ENCODE results near the gene RFTN1.

RFTN1 gene

DNA sequence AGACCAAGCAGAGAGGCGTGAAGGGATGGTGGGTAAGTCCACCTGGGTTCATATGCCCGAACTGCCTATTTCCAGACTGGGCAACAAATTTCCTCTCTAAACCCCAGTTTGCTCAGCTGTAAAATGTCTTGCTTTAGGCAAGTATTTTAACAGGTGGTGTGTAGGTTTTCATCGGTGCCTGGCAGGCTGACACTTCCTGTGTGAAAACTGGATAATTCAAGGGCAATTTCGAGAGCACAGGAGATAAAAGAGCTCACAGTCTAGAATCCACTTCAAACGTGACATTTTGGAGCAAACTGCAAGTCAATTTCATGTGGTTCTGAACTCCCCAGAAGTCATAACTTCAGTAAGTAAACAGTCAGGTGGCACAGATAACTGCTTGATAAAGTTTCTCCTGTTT lies 136.3 kb downstream of the RFTN1 start:
- no peak for DNase-seq (ENCODE audit: low spot score)

DNA sequence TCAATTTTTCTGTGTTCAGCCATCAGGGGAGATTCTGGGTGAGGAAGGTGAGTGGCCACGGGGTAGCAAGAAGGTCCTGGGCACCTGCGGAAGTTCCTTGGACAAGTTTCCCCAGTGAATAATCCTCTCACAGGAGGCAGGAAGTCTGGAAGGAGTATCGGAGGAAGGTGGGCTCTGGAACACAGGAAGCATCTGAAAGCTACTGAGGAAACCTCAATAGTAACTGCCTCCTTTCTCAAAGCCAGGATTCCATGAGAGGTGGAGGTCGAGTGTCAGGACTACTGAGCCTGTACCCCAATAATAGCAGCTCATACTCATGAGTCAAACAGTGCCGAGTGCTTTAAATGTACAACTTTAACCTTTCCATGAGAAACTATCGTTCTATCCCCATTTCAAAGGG lies 137.6 kb downstream of the RFTN1 start:
- DNase-seq (ENCODE audit: low spot score): no peak

DNA sequence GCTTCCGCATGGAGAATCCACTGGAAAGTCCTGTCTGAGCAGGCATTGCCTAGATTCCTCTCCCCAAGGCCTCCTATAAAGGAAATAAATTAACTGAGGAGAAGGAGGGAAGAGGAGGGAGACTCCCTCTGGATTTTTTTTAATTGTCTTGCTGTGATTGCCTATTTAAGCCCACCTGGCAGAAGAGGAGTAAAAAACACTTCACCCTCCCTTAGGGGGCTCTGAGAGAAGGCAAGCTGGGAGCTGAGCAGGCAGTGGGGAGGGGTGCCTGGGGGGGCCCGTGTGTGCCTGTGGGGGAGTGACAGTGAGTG lies 138.6 kb downstream of the RFTN1 start:
- no peak for DNase-seq (ENCODE audit: low spot score)

DNA sequence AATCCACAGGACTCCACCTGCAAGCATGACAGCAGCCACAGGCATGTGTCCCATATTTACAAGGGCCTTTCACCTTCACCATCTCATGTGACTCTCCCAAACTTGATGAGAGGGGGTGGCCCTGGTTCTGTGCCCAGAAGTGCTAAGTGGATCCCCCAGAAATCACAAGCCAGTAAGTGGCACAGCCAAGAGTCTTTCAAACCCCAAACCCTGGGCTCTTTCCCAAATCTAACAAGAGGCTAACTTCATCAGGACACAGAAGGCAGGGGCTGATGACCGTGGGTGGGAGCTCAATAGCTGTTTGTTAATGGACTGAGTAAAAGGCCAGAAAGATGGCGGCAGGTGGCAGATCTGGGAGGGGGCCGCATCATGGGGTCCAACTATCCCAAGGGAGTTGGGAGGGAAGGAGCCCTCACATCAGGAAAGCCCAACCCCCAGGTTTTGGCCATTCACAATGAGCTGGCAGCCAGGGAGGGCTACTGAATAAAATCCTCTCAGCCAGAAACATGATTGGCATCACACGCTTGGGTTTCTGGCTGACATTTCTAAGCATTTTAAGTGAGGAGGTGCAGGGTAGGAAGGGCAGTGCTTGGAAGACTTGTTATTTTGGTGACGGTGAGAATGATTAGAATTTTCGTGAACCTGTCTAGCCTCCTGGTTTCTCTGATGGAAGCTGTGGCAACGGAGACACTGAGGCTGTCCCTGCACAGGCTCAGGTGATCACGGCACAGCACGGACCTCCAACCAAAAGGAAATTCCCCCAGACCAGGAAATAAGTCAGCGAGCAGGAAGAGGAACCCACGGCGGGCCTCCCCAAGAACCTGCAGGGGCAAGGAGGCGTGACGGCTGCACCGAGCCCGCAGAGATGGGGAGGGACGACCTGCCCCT lies 139.2 kb downstream of the RFTN1 start:
- no peak for DNase-seq (ENCODE audit: low spot score)

DNA sequence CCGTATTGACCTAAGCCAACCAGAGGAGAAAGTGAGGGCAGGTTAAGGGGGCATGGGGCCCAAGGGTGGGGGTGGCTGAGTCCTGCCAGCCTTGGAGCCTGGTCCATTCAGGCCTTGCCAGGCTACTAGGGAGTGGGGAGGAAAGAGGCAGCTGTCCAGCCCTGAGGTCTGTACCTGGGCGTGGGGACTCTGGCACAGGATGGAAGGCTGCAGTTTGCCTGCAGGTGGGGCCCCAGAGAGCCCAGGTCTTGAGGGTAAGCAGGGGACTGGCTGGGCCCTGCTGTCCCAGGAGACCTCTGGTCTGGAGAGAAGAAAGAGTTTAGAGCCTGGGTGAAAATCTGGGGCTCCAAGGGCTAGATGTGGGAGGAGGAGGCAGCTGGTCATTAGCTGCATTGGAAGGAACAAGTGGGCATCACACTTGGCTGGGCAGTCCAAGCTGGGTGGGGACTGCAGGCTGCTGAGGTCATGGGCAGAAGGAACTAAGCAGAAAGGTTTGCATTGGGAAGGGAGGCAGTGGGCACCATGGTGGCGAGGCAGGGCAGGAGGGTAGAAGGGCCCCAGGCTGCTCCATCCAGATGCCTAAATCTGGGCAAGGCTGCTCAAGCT lies 140.1 kb downstream of the RFTN1 start:
- DNase-seq (ENCODE audit: low spot score): no peak

DNA sequence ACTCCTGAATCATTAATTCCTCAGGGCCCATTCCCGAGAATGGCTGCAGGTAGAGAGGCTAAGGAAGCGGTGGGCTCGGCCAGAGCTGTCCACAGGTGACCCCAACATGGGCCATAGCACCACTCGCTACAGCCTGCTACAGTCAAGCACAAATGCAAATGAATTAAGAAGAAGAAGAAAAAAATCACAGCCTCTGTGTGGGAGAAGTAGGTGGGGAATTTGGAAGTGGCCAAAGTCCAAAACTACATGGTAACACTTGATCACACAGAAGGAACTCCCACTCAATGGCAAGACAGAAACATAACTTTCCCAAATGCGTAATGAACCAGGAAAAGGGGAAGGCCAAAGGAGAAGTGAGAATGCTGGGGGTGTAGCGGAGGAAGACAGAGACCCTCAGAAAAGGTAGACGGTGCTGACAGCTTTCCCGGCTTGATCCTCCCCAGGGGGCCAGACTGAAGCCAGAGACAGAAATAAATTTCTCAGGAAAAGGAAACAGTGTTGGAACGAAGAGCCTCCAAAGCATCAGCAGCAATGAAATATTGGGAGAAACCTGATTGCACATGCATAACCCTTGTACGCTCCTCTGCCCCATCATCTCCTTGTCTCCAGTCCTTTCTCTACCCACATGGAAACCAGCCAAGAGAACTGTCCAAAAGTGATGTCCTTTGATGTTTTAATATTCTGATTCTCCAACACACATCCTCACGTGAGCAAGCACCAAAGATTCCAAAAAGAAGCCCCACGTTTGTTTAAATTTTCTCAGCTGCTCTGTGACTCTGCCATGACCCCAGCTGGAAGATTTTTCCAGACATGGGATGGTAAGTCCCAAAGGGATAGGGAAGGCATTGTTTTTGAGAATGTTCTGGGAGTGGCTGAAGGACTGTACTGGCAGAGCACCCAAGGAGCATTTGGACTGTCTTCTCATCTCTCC lies 140.9 kb downstream of the RFTN1 start:
- DNase-seq (ENCODE audit: low spot score): no peak

DNA sequence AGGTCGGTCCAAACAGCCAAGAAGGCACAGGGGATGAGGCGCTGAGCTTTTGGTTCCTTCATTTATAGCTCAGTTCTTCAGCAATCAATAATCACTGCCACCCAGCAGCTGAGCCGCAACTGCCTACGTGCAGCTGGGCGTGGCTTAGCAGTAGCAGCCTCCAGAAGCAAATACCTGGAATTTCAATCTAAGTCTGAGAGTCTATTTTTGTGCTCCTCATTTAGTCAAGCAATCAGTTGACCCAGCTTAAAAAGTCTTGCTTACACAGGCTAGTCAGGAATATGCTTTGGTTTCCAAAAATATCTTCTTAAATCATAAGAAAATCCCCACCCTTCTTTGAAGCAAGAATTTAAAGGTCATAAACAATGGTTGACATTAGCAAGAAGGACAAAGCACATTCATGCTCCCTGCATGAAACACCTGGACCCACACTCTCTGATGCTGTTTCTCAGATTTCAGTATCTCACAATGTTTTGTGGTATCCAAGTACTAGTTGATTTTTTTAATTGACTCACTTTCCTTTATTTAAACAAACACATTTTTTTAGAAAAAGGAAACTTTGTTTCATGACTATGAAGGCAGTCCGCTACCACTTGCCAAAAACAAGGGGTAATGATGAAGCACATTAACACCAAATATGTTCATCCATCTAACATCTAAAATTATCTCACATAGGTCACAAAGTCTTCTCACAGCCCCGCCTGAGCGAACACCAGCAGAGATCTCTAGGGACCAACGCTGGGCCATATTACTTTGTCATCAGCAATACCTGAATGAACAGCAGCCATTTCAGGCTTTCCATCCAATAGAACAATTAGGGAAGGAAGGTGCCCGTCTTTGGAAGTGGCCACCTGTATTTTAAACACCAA lies 142.4 kb downstream of the RFTN1 start:
- DNase-seq (ENCODE audit: low spot score): no peak

DNA sequence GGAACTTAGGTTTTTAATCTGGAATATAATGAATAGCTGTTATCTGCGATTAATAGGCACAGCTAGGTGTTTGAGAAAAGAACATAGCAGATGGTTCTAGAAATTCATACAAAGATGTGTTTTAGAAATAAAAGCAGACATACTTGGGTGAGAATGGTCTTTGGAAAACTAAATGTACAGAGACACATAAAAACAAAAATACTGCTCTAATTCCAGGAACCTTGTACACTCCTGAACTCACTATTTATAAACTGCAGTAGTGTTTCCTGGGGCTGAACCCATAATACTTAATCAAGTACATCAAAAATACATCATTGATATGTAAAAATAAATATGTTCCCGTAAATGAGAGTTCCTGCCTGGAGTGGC lies 143.0 kb downstream of the RFTN1 start:
- DNase-seq (ENCODE audit: low spot score): no peak

DNA sequence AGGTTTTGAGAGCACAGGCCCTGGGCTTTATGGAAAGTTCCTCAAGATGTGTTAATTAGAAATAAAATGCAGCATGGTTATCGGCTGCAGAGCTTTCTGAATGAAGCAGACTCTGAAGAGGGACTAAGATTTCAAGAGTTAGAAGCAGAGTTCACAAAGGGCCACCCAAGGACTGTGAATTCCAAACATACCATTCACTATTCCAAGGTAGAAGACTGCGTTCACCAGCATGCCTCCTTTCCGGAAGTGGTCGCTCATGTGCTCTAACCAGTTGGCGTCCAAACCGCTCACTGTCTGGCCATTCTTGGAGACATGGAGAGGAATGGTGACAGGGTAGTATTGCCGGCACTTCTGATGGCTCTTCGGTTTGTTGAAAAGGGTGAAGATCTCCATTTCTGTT lies 143.6 kb downstream of the RFTN1 start:
- DNase-seq (ENCODE audit: low spot score): no peak

DNA sequence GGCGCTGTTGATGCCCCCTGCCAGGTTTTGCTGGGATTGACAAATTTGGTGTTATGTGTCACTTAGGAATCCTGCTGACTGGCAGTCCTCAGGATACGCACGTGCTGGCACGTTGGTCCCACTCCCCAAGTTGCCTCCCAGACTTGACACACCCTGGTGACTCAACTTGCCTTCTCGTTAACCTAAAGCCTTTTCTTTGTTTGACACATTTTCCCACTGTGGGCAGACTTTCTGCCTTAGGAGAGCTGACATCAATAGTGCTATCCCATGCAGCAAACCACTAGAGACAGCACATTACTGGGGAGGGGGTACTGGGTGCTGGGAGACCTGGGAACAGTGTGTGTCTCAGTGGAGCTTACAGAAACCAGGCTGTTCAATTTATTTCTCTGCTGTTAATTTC lies 144.2 kb downstream of the RFTN1 start:
- no peak for DNase-seq (ENCODE audit: low spot score)

DNA sequence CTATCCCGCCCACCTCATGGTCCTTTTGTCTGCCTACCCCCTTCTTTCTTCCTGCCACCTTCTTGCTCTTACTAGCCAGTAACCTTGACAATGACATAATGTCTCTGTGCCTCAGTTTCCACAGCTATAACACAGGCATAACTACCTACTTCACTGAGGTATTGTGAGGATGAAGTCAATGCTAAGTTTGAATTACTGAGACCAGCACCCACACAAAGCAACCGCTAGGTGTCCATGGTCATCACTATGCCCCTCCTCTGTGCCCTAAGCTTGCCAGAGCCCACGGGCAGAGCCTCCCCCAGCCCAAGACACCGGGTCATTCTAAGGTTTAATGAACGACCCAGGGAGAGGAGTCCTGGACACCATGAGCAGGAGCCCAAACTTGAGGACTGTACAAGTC lies 146.9 kb downstream of the RFTN1 start:
- DNase-seq (ENCODE audit: low spot score): no peak

DNA sequence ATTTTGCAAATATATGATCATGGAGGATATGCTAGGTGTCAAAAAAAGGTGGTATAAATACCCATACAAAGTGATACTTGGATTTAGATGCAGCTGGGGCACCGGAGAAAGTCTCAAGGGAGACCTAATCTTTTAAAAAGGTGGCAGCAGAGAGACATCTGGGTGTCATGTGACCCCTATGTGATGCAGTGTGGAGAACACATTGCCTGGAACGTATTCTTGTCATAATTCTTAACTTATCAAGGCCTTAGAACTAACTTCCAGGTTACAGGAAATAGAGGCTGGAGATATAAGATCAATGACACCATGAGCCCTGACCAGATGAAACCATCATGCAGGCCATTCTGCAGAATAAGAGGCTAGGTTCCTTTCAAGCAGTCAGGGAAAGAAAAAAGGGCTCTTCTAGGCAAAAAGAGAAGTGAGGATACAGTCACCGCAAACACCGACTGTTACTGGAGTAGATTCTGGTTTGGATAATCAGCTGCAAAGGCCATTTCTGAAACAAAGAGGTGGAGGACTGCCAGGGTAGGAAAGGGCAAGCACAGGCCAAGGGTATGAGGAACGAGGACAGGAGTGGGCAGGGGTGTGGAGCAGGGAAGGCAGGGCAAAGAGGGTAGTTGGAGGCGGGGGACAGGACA lies 147.9 kb downstream of the RFTN1 start:
- DNase-seq (ENCODE audit: low spot score): no peak

DNA sequence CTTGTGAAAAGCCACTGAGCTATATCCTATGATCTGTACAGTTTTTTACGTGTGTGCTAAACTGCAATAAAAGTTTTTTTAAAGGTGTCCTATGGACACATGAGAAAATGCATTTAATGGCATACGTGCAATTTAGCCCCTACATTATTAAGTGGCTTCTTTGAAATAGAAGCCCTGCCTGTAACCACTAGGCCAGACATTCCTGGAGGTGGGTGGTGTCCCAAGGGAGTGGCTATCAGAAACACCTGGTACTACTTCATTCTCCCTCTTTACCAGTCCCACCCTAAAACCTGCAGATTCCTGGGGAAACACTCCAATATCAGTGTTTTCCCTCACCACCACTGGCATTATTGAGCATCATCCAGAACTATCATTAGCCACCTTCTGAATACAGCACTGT lies 148.5 kb downstream of the RFTN1 start:
- no peak for DNase-seq (ENCODE audit: low spot score)

DNA sequence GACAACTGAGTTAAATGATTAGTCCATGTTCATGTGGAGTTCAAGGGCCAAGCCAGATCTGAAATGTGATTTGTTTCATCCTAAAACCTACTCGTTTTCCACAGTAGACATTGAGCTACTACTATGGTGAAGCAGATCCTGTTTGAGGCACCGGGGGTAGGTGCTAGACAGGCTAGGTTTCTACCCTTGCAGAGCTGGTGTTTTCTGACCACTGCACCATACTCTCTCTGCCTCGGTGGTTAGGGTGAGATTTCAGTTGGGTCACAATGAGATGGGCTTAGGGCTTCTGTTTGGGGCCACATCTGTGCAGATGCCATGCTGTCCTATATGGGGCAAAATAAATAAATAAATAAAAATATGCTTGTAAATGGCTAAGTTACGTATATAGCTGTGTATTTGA lies 149.2 kb downstream of the RFTN1 start:
- DNase-seq (ENCODE audit: low spot score): no peak

DNA sequence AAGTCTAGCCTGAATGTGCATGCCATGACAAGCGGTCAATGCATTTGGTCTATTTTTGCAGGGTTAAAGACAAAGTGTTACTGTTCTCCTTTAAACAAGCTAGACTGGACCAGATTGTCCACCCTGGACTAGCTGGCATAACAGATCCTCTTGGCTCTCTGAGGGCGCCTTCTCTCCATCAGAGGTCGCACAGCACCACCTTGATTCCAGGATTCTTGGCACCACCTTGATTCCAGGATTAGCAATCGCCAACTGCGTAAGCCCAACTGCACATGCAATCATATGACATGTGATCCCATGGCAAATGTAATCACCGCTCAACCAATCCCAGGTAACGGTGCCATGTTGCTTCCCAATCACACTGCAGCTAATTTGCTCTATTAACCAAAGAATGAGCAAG lies 149.9 kb downstream of the RFTN1 start:
- no peak for DNase-seq (ENCODE audit: low spot score)

DNA sequence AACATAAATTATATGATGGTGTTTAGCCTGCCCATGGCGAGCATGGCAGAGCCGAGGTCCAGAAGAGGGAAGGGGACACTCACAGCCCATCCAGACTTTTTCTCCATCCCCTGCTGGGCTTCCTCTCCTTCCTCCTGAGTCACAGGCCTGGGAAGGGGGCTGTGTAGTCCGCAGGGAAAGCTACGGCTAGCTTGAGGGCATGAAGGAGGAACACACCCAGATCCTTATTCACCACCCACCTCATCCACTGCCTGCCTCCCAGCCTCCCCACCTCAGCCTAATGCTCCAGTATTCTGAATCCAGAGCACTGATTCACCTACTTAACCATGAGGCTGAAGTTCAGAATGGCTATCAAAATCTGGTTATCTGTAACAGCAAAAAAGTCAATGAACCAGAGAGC lies 150.7 kb downstream of the RFTN1 start:
- DNase-seq (ENCODE audit: low spot score): no peak

DNA sequence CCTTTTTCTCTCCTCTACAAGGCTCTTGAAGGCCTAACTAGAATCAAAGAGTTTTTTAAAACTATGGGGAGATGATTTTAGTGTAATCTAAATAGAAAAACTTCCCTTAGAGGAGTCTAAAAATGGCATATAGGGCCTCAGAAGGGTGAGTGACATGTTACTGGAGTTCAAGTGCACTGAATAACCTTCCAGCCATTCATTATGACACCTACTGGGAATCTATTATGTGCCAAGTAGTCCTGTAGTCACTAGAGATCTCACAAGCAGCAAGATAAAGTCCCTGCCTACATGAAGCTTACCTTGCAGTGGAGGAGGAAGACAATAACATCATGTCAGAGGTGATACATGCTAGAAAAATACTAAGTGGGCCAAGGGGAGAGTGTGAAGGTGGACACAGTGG lies 152.4 kb downstream of the RFTN1 start:
- no peak for DNase-seq (ENCODE audit: low spot score)

DNA sequence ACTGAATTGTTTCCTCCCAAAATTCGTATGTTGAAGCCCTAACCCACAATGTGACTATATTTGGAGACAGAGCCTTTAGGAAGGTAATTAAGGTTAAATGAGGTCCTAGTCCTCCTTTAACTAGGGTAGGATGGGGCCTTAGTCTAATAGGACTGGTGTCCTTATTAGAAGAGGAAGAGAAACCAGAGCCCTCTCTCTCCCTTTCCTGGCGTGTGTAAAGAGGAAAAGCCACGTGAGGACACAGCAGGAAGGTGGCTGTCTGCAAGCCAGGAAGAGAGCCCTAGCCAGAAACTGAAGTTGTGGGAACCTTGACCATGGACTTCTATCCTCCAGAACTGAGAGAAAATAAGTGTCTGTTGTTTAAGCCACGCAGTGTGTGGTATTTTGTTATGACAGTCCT lies 154.2 kb downstream of the RFTN1 start:
- DNase-seq (ENCODE audit: low spot score): no peak

DNA sequence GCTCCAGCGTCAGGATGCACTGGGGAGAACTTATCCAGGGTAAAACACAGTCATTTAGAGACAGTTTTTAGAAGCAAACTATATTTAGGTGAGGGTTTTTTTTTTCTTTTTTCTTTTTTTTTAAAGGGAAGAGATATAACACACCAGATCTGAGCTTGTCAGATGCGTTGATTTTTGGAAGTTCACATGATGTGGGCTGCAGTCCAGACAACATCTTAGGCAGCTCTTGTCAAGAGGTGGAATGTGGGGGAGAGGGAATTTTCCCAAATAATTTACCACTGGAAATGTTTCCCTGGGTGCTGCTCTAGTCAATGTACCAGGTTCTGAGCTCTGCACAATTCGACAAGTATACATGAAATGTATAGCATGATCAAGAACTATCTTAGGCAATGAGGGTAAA lies 155.2 kb downstream of the RFTN1 start:
- no peak for DNase-seq (ENCODE audit: low spot score)

DNA sequence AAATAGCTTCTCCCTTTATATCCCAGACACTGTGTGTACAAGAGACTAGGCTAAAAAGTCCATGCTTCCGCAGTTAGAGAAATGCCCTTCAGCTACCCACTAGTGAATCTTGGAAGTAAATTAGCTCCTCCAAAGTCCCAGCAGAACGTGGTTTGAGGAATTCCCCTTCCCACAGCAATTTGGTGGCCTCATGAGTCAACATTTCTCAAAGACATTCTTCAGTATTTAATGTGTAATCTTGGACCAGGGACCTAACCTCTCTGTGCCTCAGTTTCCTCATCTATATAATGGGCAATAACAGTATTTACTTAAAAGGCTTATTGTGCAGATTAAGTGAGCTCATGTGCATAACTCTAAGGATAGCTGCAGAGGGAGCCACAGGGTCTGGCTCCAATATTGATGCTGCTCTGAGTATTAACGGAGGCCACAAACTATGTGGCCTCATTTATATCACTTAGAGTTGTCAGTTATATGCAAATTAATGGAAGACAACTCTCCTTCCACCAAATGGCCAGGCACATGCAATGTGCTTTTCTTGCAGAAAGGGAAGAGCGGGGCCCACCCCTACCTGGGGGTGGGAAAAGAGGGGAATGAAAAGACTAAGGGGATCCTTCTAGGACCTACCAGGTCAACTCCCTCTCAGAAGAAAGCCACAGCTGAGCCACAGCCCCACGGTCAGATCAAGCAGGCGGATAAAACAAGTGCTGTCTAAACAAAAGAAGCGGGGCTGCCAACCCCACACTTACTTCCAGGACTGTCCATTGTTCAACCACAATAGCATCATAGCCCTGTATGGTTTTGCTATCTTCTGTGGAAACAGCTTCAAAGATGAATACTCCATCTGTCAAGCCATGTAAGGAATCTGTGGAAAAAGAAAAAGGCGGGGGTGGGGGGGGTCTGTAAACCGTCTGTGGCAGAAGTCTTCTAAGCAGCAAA lies 156.0 kb downstream of the RFTN1 start:
- DNase-seq (ENCODE audit: low spot score): no peak
